ENCODE results near the gene GRAMD2B.

DNA sequence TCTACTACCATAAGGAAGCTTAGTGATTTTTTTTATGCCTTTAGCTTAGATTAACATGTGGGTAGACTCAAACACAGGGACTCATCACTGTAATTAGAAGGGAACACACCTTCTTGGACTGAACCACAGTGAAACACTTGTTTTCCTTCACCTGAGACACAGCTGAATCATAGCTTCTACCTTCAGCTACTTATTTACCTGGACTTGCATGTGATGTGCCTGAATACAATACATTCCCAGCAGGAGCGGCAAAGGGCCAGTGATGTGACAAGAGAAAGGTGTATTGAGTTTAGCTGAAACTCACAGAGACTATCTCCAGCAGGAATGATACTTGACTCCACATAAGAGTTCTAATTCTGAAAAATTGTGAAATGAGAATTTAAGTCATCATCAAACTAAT, 37.8 kb downstream of the GRAMD2B start:
- TF ChIP-seq, protein P1, sequence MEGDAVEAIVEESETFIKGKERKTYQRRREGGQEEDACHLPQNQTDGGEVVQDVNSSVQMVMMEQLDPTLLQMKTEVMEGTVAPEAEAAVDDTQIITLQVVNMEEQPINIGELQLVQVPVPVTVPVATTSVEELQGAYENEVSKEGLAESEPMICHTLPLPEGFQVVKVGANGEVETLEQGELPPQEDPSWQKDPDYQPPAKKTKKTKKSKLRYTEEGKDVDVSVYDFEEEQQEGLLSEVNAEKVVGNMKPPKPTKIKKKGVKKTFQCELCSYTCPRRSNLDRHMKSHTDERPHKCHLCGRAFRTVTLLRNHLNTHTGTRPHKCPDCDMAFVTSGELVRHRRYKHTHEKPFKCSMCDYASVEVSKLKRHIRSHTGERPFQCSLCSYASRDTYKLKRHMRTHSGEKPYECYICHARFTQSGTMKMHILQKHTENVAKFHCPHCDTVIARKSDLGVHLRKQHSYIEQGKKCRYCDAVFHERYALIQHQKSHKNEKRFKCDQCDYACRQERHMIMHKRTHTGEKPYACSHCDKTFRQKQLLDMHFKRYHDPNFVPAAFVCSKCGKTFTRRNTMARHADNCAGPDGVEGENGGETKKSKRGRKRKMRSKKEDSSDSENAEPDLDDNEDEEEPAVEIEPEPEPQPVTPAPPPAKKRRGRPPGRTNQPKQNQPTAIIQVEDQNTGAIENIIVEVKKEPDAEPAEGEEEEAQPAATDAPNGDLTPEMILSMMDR (IDR thresholded peaks at IDR 0.05; ENCODE audit: low read length), result no peak
- TF ChIP-seq EZH2phosphoT487 (IDR thresholded peaks at IDR 0.05; ENCODE audit: low read length), result no peak
- TF ChIP-seq EZH2 (optimal IDR thresholded peaks at IDR 0.05; ENCODE audit: low read depth, low read length), result no peak
